Measurements from ENCODE around the gene CUX1. TPM values are rescaled to one million over a fixed set of nuclear protein-coding genes. Genes with fewer than 3 reads are reported as not detected.

Gene CUX1
- total RNA-seq, 1 donor from 2014 or later: 50.6 TPM

DNA sequence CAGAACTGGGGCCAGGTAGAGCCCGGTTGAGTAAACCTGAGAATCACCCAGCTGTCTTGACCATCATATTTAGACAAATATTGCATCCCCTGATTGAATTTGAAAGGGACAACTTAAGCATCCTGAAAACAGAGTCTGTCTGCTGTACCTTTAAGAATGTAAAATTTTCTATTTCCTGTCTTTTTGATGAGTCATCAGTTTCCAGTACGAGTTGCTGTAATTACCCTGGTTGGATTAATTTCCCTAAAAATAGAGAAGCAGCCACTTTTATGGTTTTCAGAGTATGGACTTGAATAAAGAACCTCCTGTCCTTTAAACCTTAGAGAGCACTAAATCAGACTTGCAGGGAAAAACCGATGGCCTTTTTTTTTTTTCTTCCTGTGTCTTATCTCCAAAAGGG is 304.6 kb downstream of the CUX1 start:
- Mint-ChIP-seq H3K4me3 (ENCODE audit: unreplicated experiment) (no peak overlapping the region), H3K27ac (ENCODE audit: unreplicated experiment) (peak overlapping the region; percentile 91), H3K27me3 (ENCODE audit: low read depth, unreplicated experiment) (no peaks in the 10 kb centered on the region), H3K36me3 (ENCODE audit: low read depth, unreplicated experiment) (peaks cover 3% of the 10 kb centered on the region), H3K9me3 (ENCODE audit: unreplicated experiment) (no peaks in the 10 kb centered on the region), H3K4me1 (ENCODE audit: low read depth, unreplicated experiment) (peaks cover 46% of the 10 kb centered on the region)
- H3K79me2 ChIP-seq (ENCODE audit: insufficient read depth, low read length): no peaks in the 10 kb centered on the region
- no peaks in the 10 kb centered on the region for H3K27me3 ChIP-seq (ENCODE audit: insufficient read depth, low read length)
- H3K9me3 ChIP-seq (ENCODE audit: insufficient read depth, low read depth, low read length): no peaks in the 10 kb centered on the region
- H3K4me3 ChIP-seq (ENCODE audit: insufficient read depth, low read depth, low read length): no peak overlapping the region
- H3K27ac ChIP-seq (ENCODE audit: low read depth, low read length): peak overlapping the region; percentile 53
- H3K4me1 ChIP-seq (ENCODE audit: insufficient read depth, low read length): peaks cover 36% of the 10 kb centered on the region
- no peak overlapping the region for H2AFZ ChIP-seq (ENCODE audit: low read depth, low read length)
- no peaks in the 10 kb centered on the region for H3K36me3 ChIP-seq (ENCODE audit: insufficient read depth, low read length)
- H4K20me1 ChIP-seq (ENCODE audit: insufficient read depth, low read length): no peaks in the 10 kb centered on the region
- FAIRE-seq (no peak), DNase-seq (ENCODE audit: low read depth) (peak; percentile 57)
- no peak for TF ChIP-seq EZH2 (IDR thresholded peaks at IDR 0.05; ENCODE audit: insufficient read depth, low read length)
- TF ChIP-seq, protein P1, sequence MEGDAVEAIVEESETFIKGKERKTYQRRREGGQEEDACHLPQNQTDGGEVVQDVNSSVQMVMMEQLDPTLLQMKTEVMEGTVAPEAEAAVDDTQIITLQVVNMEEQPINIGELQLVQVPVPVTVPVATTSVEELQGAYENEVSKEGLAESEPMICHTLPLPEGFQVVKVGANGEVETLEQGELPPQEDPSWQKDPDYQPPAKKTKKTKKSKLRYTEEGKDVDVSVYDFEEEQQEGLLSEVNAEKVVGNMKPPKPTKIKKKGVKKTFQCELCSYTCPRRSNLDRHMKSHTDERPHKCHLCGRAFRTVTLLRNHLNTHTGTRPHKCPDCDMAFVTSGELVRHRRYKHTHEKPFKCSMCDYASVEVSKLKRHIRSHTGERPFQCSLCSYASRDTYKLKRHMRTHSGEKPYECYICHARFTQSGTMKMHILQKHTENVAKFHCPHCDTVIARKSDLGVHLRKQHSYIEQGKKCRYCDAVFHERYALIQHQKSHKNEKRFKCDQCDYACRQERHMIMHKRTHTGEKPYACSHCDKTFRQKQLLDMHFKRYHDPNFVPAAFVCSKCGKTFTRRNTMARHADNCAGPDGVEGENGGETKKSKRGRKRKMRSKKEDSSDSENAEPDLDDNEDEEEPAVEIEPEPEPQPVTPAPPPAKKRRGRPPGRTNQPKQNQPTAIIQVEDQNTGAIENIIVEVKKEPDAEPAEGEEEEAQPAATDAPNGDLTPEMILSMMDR (IDR thresholded peaks at IDR 0.05; ENCODE audit: insufficient read depth, low read depth, low read length): no peak
- peak overlapping the region; percentile 69 for H3K4me2 ChIP-seq (ENCODE audit: low read length)
- peak overlapping the region; percentile 23 for H3K9ac ChIP-seq (ENCODE audit: low read length)

GRCh38 chr7:102125127-102125596 is 307.7 kb downstream of the CUX1 start:
- peak overlapping the region; percentile 58 for H3K9ac ChIP-seq (ENCODE audit: low read length)
- peak overlapping the region; percentile 68 for H3K4me2 ChIP-seq (ENCODE audit: low read length)
- no peak overlapping the region for H3K4me3 ChIP-seq (ENCODE audit: insufficient read depth, low read depth, low read length)
- no peaks in the 10 kb centered on the region for H3K9me3 ChIP-seq (ENCODE audit: insufficient read depth, low read depth, low read length)
- H2AFZ ChIP-seq (ENCODE audit: low read depth, low read length): peak overlapping the region; percentile 64
- Mint-ChIP-seq H3K4me1 (ENCODE audit: low read depth, unreplicated experiment) (peaks cover 25% of the 10 kb centered on the region), H3K9me3 (ENCODE audit: unreplicated experiment) (no peaks in the 10 kb centered on the region), H3K36me3 (ENCODE audit: low read depth, unreplicated experiment) (peaks cover 7% of the 10 kb centered on the region), H3K27me3 (ENCODE audit: low read depth, unreplicated experiment) (no peaks in the 10 kb centered on the region), H3K27ac (ENCODE audit: unreplicated experiment) (peak overlapping the region; percentile 94), H3K4me3 (ENCODE audit: unreplicated experiment) (no peak overlapping the region)
- DNase-seq (ENCODE audit: low read depth) (peak; percentile 89), FAIRE-seq (no peak)
- no peaks in the 10 kb centered on the region for H4K20me1 ChIP-seq (ENCODE audit: insufficient read depth, low read length)
- H3K79me2 ChIP-seq (ENCODE audit: insufficient read depth, low read length): no peaks in the 10 kb centered on the region
- H3K4me1 ChIP-seq (ENCODE audit: insufficient read depth, low read length): peaks cover 22% of the 10 kb centered on the region
- H3K27ac ChIP-seq (ENCODE audit: low read depth, low read length): peak overlapping the region; percentile 74
- TF ChIP-seq EZH2 (IDR thresholded peaks at IDR 0.05; ENCODE audit: insufficient read depth, low read length): no peak
- TF ChIP-seq, protein P1 (IDR thresholded peaks at IDR 0.05; ENCODE audit: insufficient read depth, low read depth, low read length): no peak
- no peaks in the 10 kb centered on the region for H3K27me3 ChIP-seq (ENCODE audit: insufficient read depth, low read length)
- no peaks in the 10 kb centered on the region for H3K36me3 ChIP-seq (ENCODE audit: insufficient read depth, low read length)

DNA sequence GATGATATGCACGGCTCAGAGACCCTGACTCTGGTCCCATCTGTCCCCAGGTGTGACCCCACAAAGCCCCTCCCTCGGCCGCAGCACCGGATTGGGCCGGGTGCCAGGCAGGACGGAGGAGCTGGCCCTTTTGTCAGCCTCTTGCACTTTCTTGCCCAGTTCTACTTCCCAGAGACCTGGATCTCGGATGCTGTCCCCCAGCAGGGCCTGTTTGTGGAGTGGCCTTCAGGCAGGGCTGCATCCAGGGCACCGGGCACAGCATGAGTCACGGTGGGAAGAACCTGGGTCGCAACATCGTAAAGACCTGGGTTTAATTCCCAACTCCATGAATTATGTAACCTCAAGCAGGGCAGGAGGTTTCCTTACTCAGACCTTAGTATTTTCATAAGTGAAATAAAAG is 310.9 kb downstream of the CUX1 start:
- Histone ChIP-seq H3K9ac (ENCODE audit: low read length) (no peak overlapping the region), H3K79me2 (ENCODE audit: insufficient read depth, low read length) (no peaks in the 10 kb centered on the region), H3K4me2 (ENCODE audit: low read length) (no peak overlapping the region), H2AFZ (ENCODE audit: low read depth, low read length) (no peak overlapping the region), H4K20me1 (ENCODE audit: insufficient read depth, low read length) (no peaks in the 10 kb centered on the region), H3K36me3 (ENCODE audit: insufficient read depth, low read length) (no peaks in the 10 kb centered on the region), H3K9me3 (ENCODE audit: insufficient read depth, low read depth, low read length) (no peaks in the 10 kb centered on the region), H3K4me1 (ENCODE audit: insufficient read depth, low read length) (peaks cover 8% of the 10 kb centered on the region), H3K27me3 (ENCODE audit: insufficient read depth, low read length) (no peaks in the 10 kb centered on the region), H3K4me3 (ENCODE audit: insufficient read depth, low read depth, low read length) (no peak overlapping the region), H3K27ac (ENCODE audit: low read depth, low read length) (no peak overlapping the region)
- no peak overlapping the region for H3K4me3 Mint-ChIP-seq (ENCODE audit: unreplicated experiment)
- FAIRE-seq (no peak), DNase-seq (ENCODE audit: low read depth) (no peak)
- TF ChIP-seq EZH2 (IDR thresholded peaks at IDR 0.05; ENCODE audit: insufficient read depth, low read length): no peak
- TF ChIP-seq, protein P1 (IDR thresholded peaks at IDR 0.05; ENCODE audit: insufficient read depth, low read depth, low read length): no peak
- peaks cover 7% of the 10 kb centered on the region for H3K36me3 Mint-ChIP-seq (ENCODE audit: low read depth, unreplicated experiment)
- H3K4me1 Mint-ChIP-seq (ENCODE audit: low read depth, unreplicated experiment): peaks cover 10% of the 10 kb centered on the region
- H3K27me3 Mint-ChIP-seq (ENCODE audit: low read depth, unreplicated experiment): no peaks in the 10 kb centered on the region
- H3K27ac Mint-ChIP-seq (ENCODE audit: unreplicated experiment): no peak overlapping the region
- no peaks in the 10 kb centered on the region for H3K9me3 Mint-ChIP-seq (ENCODE audit: unreplicated experiment)

All from astrocyte (in vitro differentiated cells and primary cell).